ENCODE measurements around the gene GINS1. TPM values are rescaled to one million over a fixed set of nuclear protein-coding genes. Genes with fewer than 3 reads are reported as not detected.

Gene GINS1
- total and polyA plus RNA-seq, 12 donors: 0.30 to 7.0 (median 1.2) TPM

DNA sequence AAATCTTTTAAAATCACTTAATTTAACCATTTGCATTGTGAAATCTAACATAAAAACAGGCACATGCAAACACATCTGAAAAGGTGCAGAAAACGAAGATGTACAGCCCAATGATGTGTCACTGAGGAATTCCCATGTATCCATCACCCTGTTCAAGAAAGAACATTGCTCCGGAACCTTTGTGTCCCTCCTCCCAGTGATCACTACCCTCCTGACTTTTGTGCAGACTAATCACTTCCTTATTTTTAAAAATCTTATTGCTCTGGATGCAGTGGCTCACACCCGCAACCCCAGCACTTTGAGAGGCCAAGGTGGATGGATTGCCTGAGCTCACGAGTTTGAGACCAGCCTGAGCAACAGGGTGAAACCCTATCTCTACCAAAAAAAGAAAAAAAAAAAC lies 14.6 kb downstream of the GINS1 start:
- H3K4me3 ChIP-seq: no peak overlapping the region
- WGBS, 4 donors: 68 to 87% (median 82%) methylated on average over 4 of the region's 4 CpGs
- DNase-seq: no peak
- TF ChIP-seq POLR2A (IDR thresholded peaks at IDR 0.05): no peak
- TF ChIP-seq, protein P1, sequence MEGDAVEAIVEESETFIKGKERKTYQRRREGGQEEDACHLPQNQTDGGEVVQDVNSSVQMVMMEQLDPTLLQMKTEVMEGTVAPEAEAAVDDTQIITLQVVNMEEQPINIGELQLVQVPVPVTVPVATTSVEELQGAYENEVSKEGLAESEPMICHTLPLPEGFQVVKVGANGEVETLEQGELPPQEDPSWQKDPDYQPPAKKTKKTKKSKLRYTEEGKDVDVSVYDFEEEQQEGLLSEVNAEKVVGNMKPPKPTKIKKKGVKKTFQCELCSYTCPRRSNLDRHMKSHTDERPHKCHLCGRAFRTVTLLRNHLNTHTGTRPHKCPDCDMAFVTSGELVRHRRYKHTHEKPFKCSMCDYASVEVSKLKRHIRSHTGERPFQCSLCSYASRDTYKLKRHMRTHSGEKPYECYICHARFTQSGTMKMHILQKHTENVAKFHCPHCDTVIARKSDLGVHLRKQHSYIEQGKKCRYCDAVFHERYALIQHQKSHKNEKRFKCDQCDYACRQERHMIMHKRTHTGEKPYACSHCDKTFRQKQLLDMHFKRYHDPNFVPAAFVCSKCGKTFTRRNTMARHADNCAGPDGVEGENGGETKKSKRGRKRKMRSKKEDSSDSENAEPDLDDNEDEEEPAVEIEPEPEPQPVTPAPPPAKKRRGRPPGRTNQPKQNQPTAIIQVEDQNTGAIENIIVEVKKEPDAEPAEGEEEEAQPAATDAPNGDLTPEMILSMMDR (IDR thresholded peaks at IDR 0.05): no peak
- H3K27me3 ChIP-seq: no peaks in the 10 kb centered on the region
- H3K27ac ChIP-seq: no peak overlapping the region
- intact Hi-C loops (cut with DNase I): no loop called here
- H3K9me3 ChIP-seq (replicated peaks in 1 of 3): no peaks in the 10 kb centered on the region
- no peaks in the 10 kb centered on the region for H3K4me1 ChIP-seq (replicated peaks in 1 of 2)
- no peaks in the 10 kb centered on the region for H3K36me3 ChIP-seq (replicated peaks in 1 of 2)

DNA sequence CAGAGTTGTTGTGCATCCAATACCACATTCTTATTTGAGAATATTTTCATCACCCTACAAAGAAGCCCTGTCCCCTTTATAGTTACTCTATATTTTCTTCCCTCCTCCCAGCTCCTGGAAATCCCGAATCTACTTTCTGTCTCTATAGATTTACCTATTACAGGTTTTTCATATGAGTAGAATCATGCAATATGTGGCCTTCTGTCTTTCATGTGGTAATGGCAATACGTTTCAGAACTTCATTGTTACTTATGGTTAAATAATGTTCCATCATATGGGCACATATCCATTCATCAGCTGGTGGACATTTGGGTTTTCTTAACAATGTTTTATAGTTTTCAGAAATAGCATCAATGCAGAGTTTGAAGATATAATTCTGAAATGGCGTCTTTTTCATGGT lies 17.1 kb downstream of the GINS1 start:
- no peak overlapping the region for H3K27ac ChIP-seq
- no peaks in the 10 kb centered on the region for H3K27me3 ChIP-seq
- no peak overlapping the region for H3K4me3 ChIP-seq
- no peaks in the 10 kb centered on the region for H3K4me1 ChIP-seq (replicated peaks in 1 of 2)
- no peaks in the 10 kb centered on the region for H3K9me3 ChIP-seq (replicated peaks in 1 of 3)
- no peak for DNase-seq
- no peaks in the 10 kb centered on the region for H3K36me3 ChIP-seq (replicated peaks in 1 of 2)
- WGBS, 4 donors: 93 to 98% (median 94%) methylated on average over 3 of the region's 3 CpGs
- intact Hi-C loops (cut with DNase I): no loop called here
- TF ChIP-seq, protein P1 (IDR thresholded peaks at IDR 0.05): no peak
- no peak for TF ChIP-seq POLR2A (IDR thresholded peaks at IDR 0.05)

DNA sequence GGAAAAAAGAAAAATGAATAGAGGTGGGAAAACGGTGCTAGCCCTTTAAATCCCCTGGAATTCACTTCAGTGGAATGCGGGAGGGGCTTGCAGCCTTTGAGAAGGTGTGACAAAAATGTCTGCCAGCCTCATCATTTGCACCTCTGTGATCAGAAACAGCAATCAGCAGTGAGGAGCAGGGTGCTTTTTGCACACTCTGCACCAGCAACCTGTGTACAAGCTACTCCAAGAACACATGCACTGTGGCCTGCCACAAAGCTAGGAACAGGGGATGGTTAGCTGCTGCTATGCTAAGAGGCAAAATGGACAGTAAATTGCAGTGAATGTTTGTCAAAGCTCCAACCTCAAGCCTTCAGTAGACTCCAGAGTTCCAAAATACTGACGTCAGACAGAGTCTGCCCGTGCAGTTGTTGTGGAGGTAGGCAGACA lies 29.7 kb downstream of the GINS1 start:
- H3K36me3 ChIP-seq (replicated peaks in 1 of 2): no peaks in the 10 kb centered on the region
- no peak overlapping the region for H3K27ac ChIP-seq
- WGBS, 4 donors: 66 to 81% (median 70%) methylated on average over 4 of the region's 4 CpGs
- H3K9me3 ChIP-seq (replicated peaks in 1 of 3): no peaks in the 10 kb centered on the region
- intact Hi-C loops (cut with DNase I): no loop called here
- no peak overlapping the region for H3K4me3 ChIP-seq
- no peak for TF ChIP-seq POLR2A (IDR thresholded peaks at IDR 0.05)
- TF ChIP-seq, protein P1 (IDR thresholded peaks at IDR 0.05): no peak
- no peaks in the 10 kb centered on the region for H3K4me1 ChIP-seq (replicated peaks in 1 of 2)
- DNase-seq: no peak
- no peaks in the 10 kb centered on the region for H3K27me3 ChIP-seq

DNA sequence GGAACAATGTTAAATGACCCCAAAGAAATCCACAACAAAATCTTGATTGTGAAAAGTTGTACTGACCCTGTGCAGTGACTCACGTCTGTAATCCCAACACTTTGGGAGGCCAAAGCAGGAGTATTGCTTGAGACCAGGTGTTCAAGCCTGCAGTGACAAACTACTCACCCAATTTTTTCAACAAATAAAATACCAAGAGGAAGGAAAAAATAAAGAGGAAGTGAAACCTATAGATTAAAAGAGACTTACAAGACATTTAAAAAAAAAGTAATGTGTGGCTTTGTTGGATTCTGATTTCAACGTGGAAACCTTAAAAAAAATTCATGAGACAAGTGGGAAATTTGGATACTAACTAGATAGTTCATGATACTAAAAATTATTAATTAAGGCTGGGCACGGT lies 31.9 kb downstream of the GINS1 start:
- intact Hi-C loops (cut with DNase I): no loop called here
- Histone ChIP-seq H3K27me3 (no peaks in the 10 kb centered on the region), H3K4me1 (replicated peaks in 1 of 2) (no peaks in the 10 kb centered on the region), H3K9me3 (replicated peaks in 1 of 3) (no peaks in the 10 kb centered on the region), H3K4me3 (no peak overlapping the region), H3K36me3 (replicated peaks in 1 of 2) (no peaks in the 10 kb centered on the region), H3K27ac (no peak overlapping the region)
- no peak for DNase-seq
- 78 to 88% (median 83%) methylated on average over 3 of the region's 3 CpGs for WGBS, 4 donors
- TF ChIP-seq, protein P1 (IDR thresholded peaks at IDR 0.05): no peak
- TF ChIP-seq POLR2A (IDR thresholded peaks at IDR 0.05): no peak
